ENCODE results near the gene ARHGAP26. TPM values are rescaled to one million over a fixed set of nuclear protein-coding genes. Genes with fewer than 3 reads are reported as not detected.

ARHGAP26 gene
- polyA plus RNA-seq, 4 donors, result 7.6 to 31.7 (median 11.5) TPM

DNA sequence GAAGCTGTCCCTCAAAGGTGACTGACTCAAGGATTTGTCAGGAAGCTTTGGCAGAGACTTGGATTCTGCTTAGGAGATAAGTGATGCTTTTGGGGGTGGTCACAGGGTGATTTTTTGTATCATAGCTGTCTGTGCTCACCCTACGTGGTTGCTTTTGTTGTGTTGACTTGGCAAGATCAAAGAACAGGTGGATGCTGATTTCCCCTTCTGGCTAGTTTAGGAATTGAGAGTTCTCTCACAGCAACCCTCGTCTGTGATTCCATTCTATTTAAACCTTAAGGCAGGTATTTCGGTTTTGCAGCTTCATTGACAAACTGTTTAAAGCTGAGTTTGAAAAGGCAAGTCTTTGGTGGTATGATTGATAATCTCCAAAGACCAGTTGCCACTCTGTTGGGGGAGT is 27.2 kb downstream of the ARHGAP26 start:
- Histone ChIP-seq H3K27me3 (ENCODE audit: control insufficient read depth in 3 of 3, insufficient read depth in 3 of 3, low read length in 3 of 3) (no peaks in the 10 kb centered on the region), H3K9me3 (ENCODE audit: control insufficient read depth in 2 of 2, insufficient read depth in 1 of 2, low read depth in 1 of 2, low read length in 1 of 2) (no peaks in the 10 kb centered on the region), H3K4me1 (ENCODE audit: control insufficient read depth in 3 of 3, insufficient read depth in 2 of 3, low read depth in 1 of 3, low read length in 2 of 3) (peaks cover 22 to 37% (median 26%) of the 10 kb centered on the region in 3 donors), H3K27ac (ENCODE audit: low read depth in 1 of 3, low read length in 2 of 3) (peak overlapping the region; percentile 50 to 80 (median 77)), H3K4me3 (ENCODE audit: low read depth in 1 of 3, low read length in 3 of 3) (no peak overlapping the region), H3K36me3 (ENCODE audit: control insufficient read depth in 3 of 3, insufficient read depth in 2 of 3, low read depth in 1 of 3, low read length in 3 of 3) (no peaks in the 10 kb centered on the region)
- WGBS, 3 donors, result 22 to 58% (median 39%) methylated on average over 3 of the region's 3 CpGs
- DNase-seq, result no peak
- FAIRE-seq, result no peak

DNA sequence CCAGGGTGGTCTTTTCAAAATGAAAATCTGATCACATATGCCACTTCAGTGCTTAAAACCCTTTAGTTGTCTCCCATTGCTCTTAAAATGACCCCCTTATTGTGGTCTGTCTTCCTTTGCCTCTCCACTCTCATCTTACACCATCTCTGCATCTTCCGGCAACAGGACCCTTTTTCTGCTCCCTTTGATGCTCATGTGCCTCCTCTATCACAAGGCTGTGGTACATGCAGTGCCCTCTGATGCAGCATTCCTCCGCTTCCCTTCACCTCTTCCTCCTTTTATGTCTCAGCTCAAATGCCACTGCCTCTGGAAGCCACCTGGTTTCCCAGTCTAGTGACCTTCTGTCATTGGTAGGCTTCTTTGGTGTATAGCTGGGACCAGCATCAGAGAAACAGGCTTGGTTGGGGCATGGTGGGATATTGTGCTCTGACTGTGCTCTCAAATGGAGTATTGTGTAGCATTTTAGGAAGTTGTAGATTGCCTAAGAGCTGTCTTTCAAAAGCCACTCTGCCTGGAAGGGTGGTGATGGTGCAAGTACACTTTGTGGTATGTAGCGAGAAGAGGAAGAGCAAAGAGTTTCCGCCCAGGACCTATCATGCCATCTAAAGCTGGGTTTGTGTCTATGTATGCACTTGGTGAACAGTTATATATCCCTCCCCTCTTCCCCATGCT is 28.1 kb downstream of the ARHGAP26 start:
- no peaks in the 10 kb centered on the region for H3K9me3 ChIP-seq (ENCODE audit: control insufficient read depth in 2 of 2, insufficient read depth in 1 of 2, low read depth in 1 of 2, low read length in 1 of 2)
- peaks cover 22 to 37% (median 26%) of the 10 kb centered on the region in 3 donors for H3K4me1 ChIP-seq (ENCODE audit: control insufficient read depth in 3 of 3, insufficient read depth in 2 of 3, low read depth in 1 of 3, low read length in 2 of 3)
- FAIRE-seq (no peak), DNase-seq (peak in 1 of 2 donors; percentile 34)
- peak overlapping the region in 2 of 3 donors; percentile 50 for H3K27ac ChIP-seq (ENCODE audit: low read depth in 1 of 3, low read length in 2 of 3)
- 84 to 90% (median 86%) methylated on average over 4 of the region's 4 CpGs for WGBS, 3 donors
- no peaks in the 10 kb centered on the region for H3K27me3 ChIP-seq (ENCODE audit: control insufficient read depth in 3 of 3, insufficient read depth in 3 of 3, low read length in 3 of 3)
- H3K4me3 ChIP-seq (ENCODE audit: low read depth in 1 of 3, low read length in 3 of 3), result no peak overlapping the region
- no peaks in the 10 kb centered on the region for H3K36me3 ChIP-seq (ENCODE audit: control insufficient read depth in 3 of 3, insufficient read depth in 2 of 3, low read depth in 1 of 3, low read length in 3 of 3)

- 66 to 90% (median 79%) methylated on average over 6 of the region's 6 CpGs for WGBS, 3 donors
- FAIRE-seq (no peak), DNase-seq (peak in 1 of 2 donors; percentile 45)
- no peaks in the 10 kb centered on the region for H3K36me3 ChIP-seq (ENCODE audit: control insufficient read depth in 3 of 3, insufficient read depth in 2 of 3, low read depth in 1 of 3, low read length in 3 of 3)
- no peaks in the 10 kb centered on the region for H3K27me3 ChIP-seq (ENCODE audit: control insufficient read depth in 3 of 3, insufficient read depth in 3 of 3, low read length in 3 of 3)
- H3K4me1 ChIP-seq (ENCODE audit: control insufficient read depth in 3 of 3, insufficient read depth in 2 of 3, low read depth in 1 of 3, low read length in 2 of 3), result peaks cover 10 to 22% (median 21%) of the 10 kb centered on the region in 3 donors
- no peak overlapping the region for H3K4me3 ChIP-seq (ENCODE audit: low read depth in 1 of 3, low read length in 3 of 3)
- no peaks in the 10 kb centered on the region for H3K9me3 ChIP-seq (ENCODE audit: control insufficient read depth in 2 of 2, insufficient read depth in 1 of 2, low read depth in 1 of 2, low read length in 1 of 2)
- H3K27ac ChIP-seq (ENCODE audit: low read depth in 1 of 3, low read length in 2 of 3), result peak overlapping the region in 1 of 3 donors; percentile 43
These were observed 30.8 kb downstream of the ARHGAP26 start for GRCh38 chr5:142800776-142801494.

- no peak for FAIRE-seq
- H3K27ac ChIP-seq (ENCODE audit: low read depth in 1 of 3, low read length in 2 of 3), result no peak overlapping the region
- 82 to 87% (median 84%) methylated on average over 4 of the region's 4 CpGs for WGBS, 3 donors
- H3K27me3 ChIP-seq (ENCODE audit: control insufficient read depth in 3 of 3, insufficient read depth in 3 of 3, low read length in 3 of 3), result no peaks in the 10 kb centered on the region
- H3K4me1 ChIP-seq (ENCODE audit: control insufficient read depth in 3 of 3, insufficient read depth in 2 of 3, low read depth in 1 of 3, low read length in 2 of 3), result peaks cover 10 to 21% (median 20%) of the 10 kb centered on the region in 3 donors
- no peaks in the 10 kb centered on the region for H3K9me3 ChIP-seq (ENCODE audit: control insufficient read depth in 2 of 2, insufficient read depth in 1 of 2, low read depth in 1 of 2, low read length in 1 of 2)
- no peaks in the 10 kb centered on the region for H3K36me3 ChIP-seq (ENCODE audit: control insufficient read depth in 3 of 3, insufficient read depth in 2 of 3, low read depth in 1 of 3, low read length in 3 of 3)
- no peak for DNase-seq
- no peak overlapping the region for H3K4me3 ChIP-seq (ENCODE audit: low read depth in 1 of 3, low read length in 3 of 3)
These were observed 31.3 kb downstream of the ARHGAP26 start for GRCh38 chr5:142801495-142801871.

DNA sequence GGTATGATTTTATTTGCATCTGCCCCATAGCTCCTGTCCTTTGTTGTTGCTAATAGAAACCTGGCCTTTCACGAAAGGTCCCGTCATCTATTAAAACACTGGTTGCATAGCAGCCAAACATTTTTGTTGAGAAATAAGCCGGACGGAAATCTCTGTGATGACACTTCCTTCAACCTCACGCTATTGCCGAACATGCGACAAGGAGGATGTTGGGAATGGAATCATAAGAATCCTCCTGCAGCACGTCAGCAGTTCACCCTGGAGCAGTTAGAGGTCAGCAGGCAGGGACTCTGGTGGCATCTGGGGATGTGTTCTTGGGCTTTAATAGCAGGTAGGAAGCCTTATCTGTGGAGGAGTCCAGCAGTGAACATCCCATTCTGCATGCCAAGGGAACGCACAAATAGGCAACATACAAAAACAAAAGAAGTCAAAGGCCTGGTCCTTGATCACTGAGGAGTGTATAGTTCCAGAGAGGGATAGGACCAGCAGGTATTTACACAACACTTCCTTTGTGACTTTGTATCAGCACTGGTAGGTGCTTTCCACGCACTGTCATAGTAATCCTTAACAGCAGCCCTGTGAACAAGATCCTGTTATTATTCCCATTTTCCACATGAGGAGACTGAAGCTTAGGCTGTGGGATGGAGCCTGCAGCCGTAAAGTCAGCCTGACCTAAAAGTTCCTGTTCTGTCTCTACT is 33.4 kb downstream of the ARHGAP26 start:
- DNase-seq (no peak), FAIRE-seq (no peak)
- no peaks in the 10 kb centered on the region for H3K9me3 ChIP-seq (ENCODE audit: control insufficient read depth in 2 of 2, insufficient read depth in 1 of 2, low read depth in 1 of 2, low read length in 1 of 2)
- H3K36me3 ChIP-seq (ENCODE audit: control insufficient read depth in 3 of 3, insufficient read depth in 2 of 3, low read depth in 1 of 3, low read length in 3 of 3), result no peaks in the 10 kb centered on the region
- WGBS, 3 donors, result 82 to 86% (median 84%) methylated on average over 11 of the region's 11 CpGs
- no peak overlapping the region for H3K4me3 ChIP-seq (ENCODE audit: low read depth in 1 of 3, low read length in 3 of 3)
- no peaks in the 10 kb centered on the region for H3K27me3 ChIP-seq (ENCODE audit: control insufficient read depth in 3 of 3, insufficient read depth in 3 of 3, low read length in 3 of 3)
- H3K4me1 ChIP-seq (ENCODE audit: control insufficient read depth in 3 of 3, insufficient read depth in 2 of 3, low read depth in 1 of 3, low read length in 2 of 3), result peaks cover 2 to 22% (median 12%) of the 10 kb centered on the region in 3 donors
- peak overlapping the region in 2 of 3 donors; percentile 3 to 68 for H3K27ac ChIP-seq (ENCODE audit: low read depth in 1 of 3, low read length in 2 of 3)

GRCh38 chr5:142805339-142805738 is 35.2 kb downstream of the ARHGAP26 start:
- no peaks in the 10 kb centered on the region for H3K36me3 ChIP-seq (ENCODE audit: control insufficient read depth in 3 of 3, insufficient read depth in 2 of 3, low read depth in 1 of 3, low read length in 3 of 3)
- H3K9me3 ChIP-seq (ENCODE audit: control insufficient read depth in 2 of 2, insufficient read depth in 1 of 2, low read depth in 1 of 2, low read length in 1 of 2), result no peaks in the 10 kb centered on the region
- H3K4me1 ChIP-seq (ENCODE audit: control insufficient read depth in 3 of 3, insufficient read depth in 2 of 3, low read depth in 1 of 3, low read length in 2 of 3), result peaks cover 7 to 33% (median 13%) of the 10 kb centered on the region in 3 donors
- DNase-seq (no peak), FAIRE-seq (no peak)
- WGBS, 3 donors, result 95 to 98% (median 95%) methylated on average over 3 of the region's 3 CpGs
- H3K4me3 ChIP-seq (ENCODE audit: low read depth in 1 of 3, low read length in 3 of 3), result no peak overlapping the region
- no peaks in the 10 kb centered on the region for H3K27me3 ChIP-seq (ENCODE audit: control insufficient read depth in 3 of 3, insufficient read depth in 3 of 3, low read length in 3 of 3)
- H3K27ac ChIP-seq (ENCODE audit: low read depth in 1 of 3, low read length in 2 of 3), result no peak overlapping the region

- Histone ChIP-seq H3K4me1 (ENCODE audit: control insufficient read depth in 3 of 3, insufficient read depth in 2 of 3, low read depth in 1 of 3, low read length in 2 of 3) (peaks cover 9 to 44% (median 10%) of the 10 kb centered on the region in 3 donors), H3K4me3 (ENCODE audit: low read depth in 1 of 3, low read length in 3 of 3) (no peak overlapping the region), H3K27ac (ENCODE audit: low read depth in 1 of 3, low read length in 2 of 3) (peak overlapping the region in 2 of 3 donors; percentile 15 to 60), H3K27me3 (ENCODE audit: control insufficient read depth in 3 of 3, insufficient read depth in 3 of 3, low read length in 3 of 3) (no peaks in the 10 kb centered on the region), H3K9me3 (ENCODE audit: control insufficient read depth in 2 of 2, insufficient read depth in 1 of 2, low read depth in 1 of 2, low read length in 1 of 2) (no peaks in the 10 kb centered on the region), H3K36me3 (ENCODE audit: control insufficient read depth in 3 of 3, insufficient read depth in 2 of 3, low read depth in 1 of 3, low read length in 3 of 3) (no peaks in the 10 kb centered on the region)
- WGBS, 3 donors, result 73 to 81% (median 79%) methylated on average over 2 of the region's 2 CpGs
- no peak for DNase-seq
- FAIRE-seq, result no peak
These were observed 36.7 kb downstream of the ARHGAP26 start for GRCh38 chr5:142806841-142807267.

- Histone ChIP-seq H3K27me3 (ENCODE audit: control insufficient read depth in 3 of 3, insufficient read depth in 3 of 3, low read length in 3 of 3) (no peaks in the 10 kb centered on the region), H3K27ac (ENCODE audit: low read depth in 1 of 3, low read length in 2 of 3) (peak overlapping the region in 2 of 3 donors; percentile 15 to 60), H3K36me3 (ENCODE audit: control insufficient read depth in 3 of 3, insufficient read depth in 2 of 3, low read depth in 1 of 3, low read length in 3 of 3) (no peaks in the 10 kb centered on the region), H3K9me3 (ENCODE audit: control insufficient read depth in 2 of 2, insufficient read depth in 1 of 2, low read depth in 1 of 2, low read length in 1 of 2) (no peaks in the 10 kb centered on the region), H3K4me1 (ENCODE audit: control insufficient read depth in 3 of 3, insufficient read depth in 2 of 3, low read depth in 1 of 3, low read length in 2 of 3) (peaks cover 9 to 44% (median 10%) of the 10 kb centered on the region in 3 donors), H3K4me3 (ENCODE audit: low read depth in 1 of 3, low read length in 3 of 3) (no peak overlapping the region)
- DNase-seq (peak in 1 of 2 donors; percentile 66), FAIRE-seq (no peak)
- 57 to 62% (median 58%) methylated on average over 6 of the region's 6 CpGs for WGBS, 3 donors
These were observed 37.3 kb downstream of the ARHGAP26 start for GRCh38 chr5:142807372-142807911.
